GM13976 (cell line): Measurements from ENCODE around the gene RAB4B.

Source experiments
- DNase-seq: peaks from one replicate; pipeline ENCODE4 v3.0.0; 2012; ENCODE audit warnings: low spot score
- in situ Hi-C: fragments of 300-500 bp; cut with MboI; formaldehyde crosslinking; loops from one replicate; pipeline ENCODE4 v1.12.0; 2022; ENCODE audit warnings: low sequenced_read_pairs, mixed read lengths, inconsistent platforms; ENCODE audit not compliant: unreplicated experiment
- TF ChIP-seq, protein P1 (sequence below): IDR thresholded peaks from 2 replicates; pipeline ENCODE4 v1.5.1; 2012; ENCODE audit warnings: borderline replicate concordance, mild to moderate bottlenecking; ENCODE audit not compliant: insufficient read depth; ENCODE audit errors: extremely low read depth, missing control alignments, control extremely low read depth

RAB4B gene

GRCh38 chr19:40805258-40805868 lies 27.3 kb downstream of the RAB4B start:
- in situ Hi-C loops = no loop called here
- TF ChIP-seq, protein P1, sequence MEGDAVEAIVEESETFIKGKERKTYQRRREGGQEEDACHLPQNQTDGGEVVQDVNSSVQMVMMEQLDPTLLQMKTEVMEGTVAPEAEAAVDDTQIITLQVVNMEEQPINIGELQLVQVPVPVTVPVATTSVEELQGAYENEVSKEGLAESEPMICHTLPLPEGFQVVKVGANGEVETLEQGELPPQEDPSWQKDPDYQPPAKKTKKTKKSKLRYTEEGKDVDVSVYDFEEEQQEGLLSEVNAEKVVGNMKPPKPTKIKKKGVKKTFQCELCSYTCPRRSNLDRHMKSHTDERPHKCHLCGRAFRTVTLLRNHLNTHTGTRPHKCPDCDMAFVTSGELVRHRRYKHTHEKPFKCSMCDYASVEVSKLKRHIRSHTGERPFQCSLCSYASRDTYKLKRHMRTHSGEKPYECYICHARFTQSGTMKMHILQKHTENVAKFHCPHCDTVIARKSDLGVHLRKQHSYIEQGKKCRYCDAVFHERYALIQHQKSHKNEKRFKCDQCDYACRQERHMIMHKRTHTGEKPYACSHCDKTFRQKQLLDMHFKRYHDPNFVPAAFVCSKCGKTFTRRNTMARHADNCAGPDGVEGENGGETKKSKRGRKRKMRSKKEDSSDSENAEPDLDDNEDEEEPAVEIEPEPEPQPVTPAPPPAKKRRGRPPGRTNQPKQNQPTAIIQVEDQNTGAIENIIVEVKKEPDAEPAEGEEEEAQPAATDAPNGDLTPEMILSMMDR = no peak

GRCh38 chr19:40806423-40807146 lies 28.5 kb downstream of the RAB4B start:
- in situ Hi-C loops = no loop called here
- TF ChIP-seq, protein P1 = peak; percentile 61
- DNase-seq = peak; percentile 84

More at GRCh38 chr19:40805258-40805868, 27.3 kb downstream of the RAB4B start:
- DNase-seq = no peak

GRCh38 chr19:40807147-40808020 lies 29.3 kb downstream of the RAB4B start:
- TF ChIP-seq, protein P1 = no peak

GRCh38 chr19:40808021-40808325 lies 29.9 kb downstream of the RAB4B start:
- in situ Hi-C loops = no loop called here
- no peak for DNase-seq
- TF ChIP-seq, protein P1 = no peak

More at GRCh38 chr19:40807147-40808020, 29.3 kb downstream of the RAB4B start:
- DNase-seq = no peak
- in situ Hi-C loops = no loop called here

- in situ Hi-C loops = no loop called here
- TF ChIP-seq, protein P1 = no peak
Measured at GRCh38 chr19:40808497-40808896, 30.4 kb downstream of the RAB4B start.

GRCh38 chr19:40809358-40810086 lies 31.5 kb downstream of the RAB4B start:
- TF ChIP-seq, protein P1 = no peak
- in situ Hi-C loops = loop anchor here (10.0 kb wide), 1 partner anchor 155 kb away; no protein-coding TSS in a partner anchor
- no peak for DNase-seq

More at GRCh38 chr19:40808497-40808896, 30.4 kb downstream of the RAB4B start:
- DNase-seq = no peak
